Activated CD4-positive, alpha-beta T cell treated with anti-CD3 and anti-CD28 coated beads, Interleukin-2, amount 10 ng/mL, durations not matched to agents 7 days and 5 days (primary cell): ENCODE data around the gene ALPK1. TPM values are rescaled to one million over a fixed set of nuclear protein-coding genes. Genes with fewer than 3 reads are reported as not detected.

Source experiments
- CTCF ChIA-PET: fragments of 350-600 bp; sonication (Branson Sonifier 250); formaldehyde crosslinking; loops from one replicate; lab custom pipeline; 2021; ENCODE audit warnings: antibody characterized with exemption; lab: Charles Lee
- POLR2A ChIA-PET: fragments of 350-600 bp; sonication (Branson Sonifier 250); formaldehyde crosslinking; loops from one replicate; lab custom pipeline; 2021; ENCODE audit warnings: antibody characterized with exemption; lab: Charles Lee
- DNase-seq: peaks from one replicate; pipeline ENCODE4 v3.0.0-alpha.2; 2020
- H3K27ac Mint-ChIP-seq: one replicate; pipeline ENCODE4 v1.8.0; 2021; ENCODE audit warnings: mild to moderate bottlenecking, moderate library complexity, mixed read lengths
- H3K27me3 Mint-ChIP-seq: one replicate; pipeline ENCODE4 v1.8.0; 2021; ENCODE audit warnings: mixed read lengths
- H3K36me3 Mint-ChIP-seq: one replicate; pipeline ENCODE4 v1.8.0; 2021; ENCODE audit warnings: low read depth, mixed read lengths
- H3K4me1 Mint-ChIP-seq: one replicate; pipeline ENCODE4 v1.8.0; 2021; ENCODE audit warnings: mixed read lengths
- H3K4me3 Mint-ChIP-seq: one replicate; pipeline ENCODE4 v1.8.0; 2021; ENCODE audit warnings: mild to moderate bottlenecking, moderate library complexity, mixed read lengths
- H3K9me3 Mint-ChIP-seq: one replicate; pipeline ENCODE4 v1.8.0; 2021; ENCODE audit warnings: mixed read lengths
- total RNA-seq, 2 experiments: library from RNA; stranded (reverse); gene quantifications; one replicate each; pipeline ENCODE4 v1.2.3, GENCODE V29; 2021

ALPK1 gene
- total RNA-seq, 2 experiments from 2014 or later, result 17.3 to 18.3 TPM

GRCh38 chr4:112321776-112322684, 24.9 kb downstream of the ALPK1 start:
- H3K36me3 Mint-ChIP-seq, result peaks cover 13% of the 10 kb centered on the region
- H3K4me1 Mint-ChIP-seq, result peaks cover 21% of the 10 kb centered on the region
- no peaks in the 10 kb centered on the region for H3K27me3 Mint-ChIP-seq
- peak; percentile 87 for DNase-seq
- no peaks in the 10 kb centered on the region for H3K9me3 Mint-ChIP-seq
- no peak overlapping the region for H3K27ac Mint-ChIP-seq
- CTCF ChIA-PET, result no interaction called here
- no peak overlapping the region for H3K4me3 Mint-ChIP-seq
- POLR2A ChIA-PET, result no interaction called here

- Mint-ChIP-seq H3K36me3 (peaks cover 8% of the 10 kb centered on the region), H3K27me3 (no peaks in the 10 kb centered on the region), H3K4me1 (peaks cover 22% of the 10 kb centered on the region), H3K27ac (no peak overlapping the region), H3K9me3 (no peaks in the 10 kb centered on the region), H3K4me3 (no peak overlapping the region)
- CTCF ChIA-PET, result no interaction called here
- POLR2A ChIA-PET, result no interaction called here
- DNase-seq, result no peak
These were observed 25.7 kb downstream of the ALPK1 start for GRCh38 chr4:112322866-112323265.

- Mint-ChIP-seq H3K4me3 (no peak overlapping the region), H3K4me1 (peaks cover 21% of the 10 kb centered on the region), H3K36me3 (peaks cover 2% of the 10 kb centered on the region), H3K9me3 (no peaks in the 10 kb centered on the region), H3K27ac (no peak overlapping the region), H3K27me3 (no peaks in the 10 kb centered on the region)
- no peak for DNase-seq
- POLR2A ChIA-PET, result no interaction called here
- CTCF ChIA-PET, result interaction anchor here (0.6 to 0.9 kb wide), 2 partner anchors 78 to 199 kb away, joined by 3 to 4 read pairs; no protein-coding TSS in a partner anchor
These were observed 28.4 kb downstream of the ALPK1 start for GRCh38 chr4:112325530-112325929.

GRCh38 chr4:112327965-112328733, 31.0 kb downstream of the ALPK1 start:
- ChIA-PET POLR2A (interaction anchor here (0.7 kb wide), 1 partner anchor 115 kb away, joined by 3 read pairs; no protein-coding TSS in a partner anchor), CTCF (interaction anchor here (1.2 kb wide), 1 partner anchor 410 kb away, joined by 3 read pairs; no protein-coding TSS in a partner anchor)
- Mint-ChIP-seq H3K4me3 (no peak overlapping the region), H3K27me3 (no peaks in the 10 kb centered on the region), H3K27ac (no peak overlapping the region), H3K36me3 (peaks cover 2% of the 10 kb centered on the region), H3K9me3 (no peaks in the 10 kb centered on the region), H3K4me1 (peaks cover 6% of the 10 kb centered on the region)
- peak; percentile 20 for DNase-seq

GRCh38 chr4:112328734-112329130, 31.6 kb downstream of the ALPK1 start:
- H3K9me3 Mint-ChIP-seq, result no peaks in the 10 kb centered on the region
- POLR2A ChIA-PET, result interaction anchor here (0.7 kb wide), 1 partner anchor 114 kb away, joined by 3 read pairs; no protein-coding TSS in a partner anchor

GRCh38 chr4:112329672-112330375, 32.7 kb downstream of the ALPK1 start:
- Mint-ChIP-seq H3K27ac (no peak overlapping the region), H3K9me3 (no peaks in the 10 kb centered on the region), H3K36me3 (peaks cover 3% of the 10 kb centered on the region), H3K27me3 (no peaks in the 10 kb centered on the region), H3K4me3 (no peak overlapping the region), H3K4me1 (peaks cover 6% of the 10 kb centered on the region)
- ChIA-PET POLR2A (no interaction called here), CTCF (interaction anchor here (1.1 to 1.2 kb wide), 2 partner anchors 10 to 20 kb away, joined by 3 read pairs; no protein-coding TSS in a partner anchor)
- DNase-seq, result no peak

More at GRCh38 chr4:112328734-112329130, 31.6 kb downstream of the ALPK1 start:
- H3K27me3 Mint-ChIP-seq, result no peaks in the 10 kb centered on the region
- H3K27ac Mint-ChIP-seq, result no peak overlapping the region
- H3K4me1 Mint-ChIP-seq, result peaks cover 6% of the 10 kb centered on the region
- peaks cover 2% of the 10 kb centered on the region for H3K36me3 Mint-ChIP-seq
- no peak overlapping the region for H3K4me3 Mint-ChIP-seq
- CTCF ChIA-PET, result interaction anchor here (1.2 kb wide), 1 partner anchor 19 kb away, joined by 3 read pairs; no protein-coding TSS in a partner anchor
- DNase-seq, result no peak

- peaks cover 6% of the 10 kb centered on the region for H3K4me1 Mint-ChIP-seq
- DNase-seq, result no peak
- ChIA-PET CTCF (no interaction called here), POLR2A (no interaction called here)
- no peaks in the 10 kb centered on the region for H3K27me3 Mint-ChIP-seq
- no peak overlapping the region for H3K27ac Mint-ChIP-seq
- no peak overlapping the region for H3K4me3 Mint-ChIP-seq
- H3K36me3 Mint-ChIP-seq, result peaks cover 2% of the 10 kb centered on the region
- no peaks in the 10 kb centered on the region for H3K9me3 Mint-ChIP-seq
These were observed 33.8 kb downstream of the ALPK1 start for GRCh38 chr4:112330921-112331320.

GRCh38 chr4:112332398-112332797, 35.2 kb downstream of the ALPK1 start:
- no peak for DNase-seq
- POLR2A ChIA-PET, result no interaction called here
- peaks cover 6% of the 10 kb centered on the region for H3K4me1 Mint-ChIP-seq
- H3K36me3 Mint-ChIP-seq, result peaks cover 2% of the 10 kb centered on the region
- CTCF ChIA-PET, result no interaction called here
- no peaks in the 10 kb centered on the region for H3K9me3 Mint-ChIP-seq
- no peaks in the 10 kb centered on the region for H3K27me3 Mint-ChIP-seq
- no peak overlapping the region for H3K4me3 Mint-ChIP-seq
- H3K27ac Mint-ChIP-seq, result no peak overlapping the region

- H3K4me1 Mint-ChIP-seq, result no peaks in the 10 kb centered on the region
- POLR2A ChIA-PET, result no interaction called here
- no peak for DNase-seq
- no peaks in the 10 kb centered on the region for H3K9me3 Mint-ChIP-seq
- no peak overlapping the region for H3K4me3 Mint-ChIP-seq
- no peaks in the 10 kb centered on the region for H3K36me3 Mint-ChIP-seq
- H3K27ac Mint-ChIP-seq, result no peak overlapping the region
- CTCF ChIA-PET, result interaction anchor here (1.6 kb wide), 1 partner anchor 10 kb away, joined by 3 read pairs; no protein-coding TSS in a partner anchor
- H3K27me3 Mint-ChIP-seq, result no peaks in the 10 kb centered on the region
These were observed 42.9 kb downstream of the ALPK1 start for GRCh38 chr4:112340023-112340422.

- Mint-ChIP-seq H3K4me1 (no peaks in the 10 kb centered on the region), H3K27me3 (no peaks in the 10 kb centered on the region), H3K4me3 (no peak overlapping the region), H3K27ac (no peak overlapping the region), H3K9me3 (no peaks in the 10 kb centered on the region), H3K36me3 (no peaks in the 10 kb centered on the region)
- DNase-seq, result no peak
- ChIA-PET POLR2A (no interaction called here), CTCF (no interaction called here)
These were observed 43.9 kb downstream of the ALPK1 start for GRCh38 chr4:112341033-112341432.

- H3K4me1 Mint-ChIP-seq, result no peaks in the 10 kb centered on the region
- CTCF ChIA-PET, result no interaction called here
These were observed 46.3 kb downstream of the ALPK1 start for GRCh38 chr4:112343330-112344080.

More at GRCh38 chr4:112343330-112344080, 46.3 kb downstream of the ALPK1 start:
- H3K9me3 Mint-ChIP-seq, result no peaks in the 10 kb centered on the region
- no peaks in the 10 kb centered on the region for H3K36me3 Mint-ChIP-seq
- H3K27ac Mint-ChIP-seq, result no peak overlapping the region
- DNase-seq, result no peak
- no peaks in the 10 kb centered on the region for H3K27me3 Mint-ChIP-seq
- H3K4me3 Mint-ChIP-seq, result no peak overlapping the region
- POLR2A ChIA-PET, result no interaction called here
